T-helper 1 cell treated with Interleukin-12 subunit alpha and Interleukin-12 subunit beta and Interleukin-4 antibody, amounts not matched to agents 30 μg/mL and 1 μg/mL, for 36 hours (primary cell): Measurements from ENCODE around the gene ATAT1.

Source experiments
- H3K27ac Mint-ChIP-seq: one replicate; pipeline ENCODE4 v1.8.0; 2021; ENCODE audit warnings: mild to moderate bottlenecking, mixed read lengths
- H3K27me3 Mint-ChIP-seq: one replicate; pipeline ENCODE4 v1.8.0; 2021; ENCODE audit warnings: low read depth, mixed read lengths
- H3K36me3 Mint-ChIP-seq: one replicate; pipeline ENCODE4 v1.8.0; 2021; ENCODE audit warnings: low read depth, mixed read lengths
- H3K4me1 Mint-ChIP-seq: one replicate; pipeline ENCODE4 v1.8.0; 2021; ENCODE audit warnings: low read depth, mixed read lengths
- H3K4me3 Mint-ChIP-seq: one replicate; pipeline ENCODE4 v1.8.0; 2021; ENCODE audit warnings: mild to moderate bottlenecking, moderate library complexity, mixed read lengths
- H3K9me3 Mint-ChIP-seq: one replicate; pipeline ENCODE4 v1.8.0; 2021; ENCODE audit warnings: mixed read lengths

ATAT1 gene

GRCh38 chr6:30689985-30690384 is 63.3 kb downstream of the ATAT1 start:
- Mint-ChIP-seq H3K27me3 (no peaks in the 10 kb centered on the region), H3K4me3 (peak overlapping the region; percentile 97), H3K4me1 (peaks cover 42% of the 10 kb centered on the region), H3K36me3 (peaks cover 20% of the 10 kb centered on the region), H3K9me3 (no peaks in the 10 kb centered on the region), H3K27ac (peak overlapping the region; percentile 90)

- H3K4me3 Mint-ChIP-seq: peak within 1 kb of the TSS; percentile 97
- peaks cover 14% of the 10 kb centered on the region for H3K36me3 Mint-ChIP-seq
- no peaks in the 10 kb centered on the region for H3K9me3 Mint-ChIP-seq
- H3K4me1 Mint-ChIP-seq: peaks cover 42% of the 10 kb centered on the region
- no peaks in the 10 kb centered on the region for H3K27me3 Mint-ChIP-seq
- H3K27ac Mint-ChIP-seq: peak within 1 kb of the TSS; percentile 90
These were observed 63.9 kb downstream of the ATAT1 start, which contains the start of gene NRM for GRCh38 chr6:30690403-30691207. TSS of gene NRM (minus strand) at chr6:30690984. CDS start at chr6:30690974, 10 bp downstream.

GRCh38 chr6:30691208-30691847 is 64.7 kb downstream of the ATAT1 start:
- Mint-ChIP-seq H3K27ac (peak overlapping the region; percentile 58), H3K4me3 (peak overlapping the region; percentile 97), H3K36me3 (peaks cover 8% of the 10 kb centered on the region), H3K27me3 (no peaks in the 10 kb centered on the region), H3K9me3 (no peaks in the 10 kb centered on the region), H3K4me1 (peaks cover 39% of the 10 kb centered on the region)
